WERI-Rb-1 (cell line): Measurements from ENCODE around the gene PCSK7.

Experiments
- DNase-seq: peaks from one replicate; pipeline ENCODE4 v3.0.0-alpha.2; 2020
- H3K27ac ChIP-seq: fragments of 250-450 bp; sonication (Bioruptor Pico); 2 replicates; pipeline ENCODE4 v1.5.1; 2020; ENCODE audit warnings: mild to moderate bottlenecking, moderate library complexity
- H3K27me3 ChIP-seq: fragments of 250-450 bp; sonication (Bioruptor Pico); 2 replicates; pipeline ENCODE4 v1.5.1; 2021; ENCODE audit warnings: mild to moderate bottlenecking, low read depth, moderate library complexity; ENCODE audit not compliant: insufficient read depth, severe bottlenecking
- H3K36me3 ChIP-seq: fragments of 250-450 bp; sonication (Bioruptor Pico); 2 replicates; pipeline ENCODE4 v1.5.1; 2020; ENCODE audit warnings: mild to moderate bottlenecking, moderate library complexity
- H3K4me3 ChIP-seq: 2 replicates; pipeline ENCODE4 v1.5.1; 2011; ENCODE audit warnings: low read depth, mild to moderate bottlenecking, control low read depth, low read length
- H3K9me3 ChIP-seq: fragments of 250-450 bp; sonication (Bioruptor Pico); 2 replicates; pipeline ENCODE4 v1.5.1; 2021; ENCODE audit warnings: mild to moderate bottlenecking, moderate library complexity; ENCODE audit not compliant: severe bottlenecking
- TF ChIP-seq, protein P1 (sequence below): IDR thresholded peaks from 2 replicates; pipeline ENCODE4 v1.5.1; 2011; ENCODE audit warnings: low read depth, mild to moderate bottlenecking, control low read depth, inconsistent platforms, low read length

The PCSK7 gene

DNA sequence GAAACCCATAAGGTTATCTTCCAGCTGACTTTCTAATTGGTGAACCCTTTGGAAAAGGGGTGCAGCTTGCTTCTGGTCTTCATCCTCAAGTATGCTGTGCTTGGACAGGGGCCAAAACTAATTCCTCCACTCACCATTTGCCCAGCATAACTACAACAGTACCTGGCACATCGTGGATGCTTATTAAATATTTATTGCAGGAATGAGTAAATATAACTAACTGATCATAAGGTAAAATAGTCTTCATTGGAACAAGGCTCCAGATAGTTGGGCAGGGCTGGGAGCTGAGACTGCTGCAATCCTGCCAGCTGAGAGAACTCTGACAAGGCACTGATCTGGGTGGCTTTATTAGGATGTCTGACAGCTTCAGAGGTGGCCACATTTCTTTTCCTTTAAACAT lies 55.7 kb downstream of the PCSK7 start:
- DNase-seq, result no peak

DNA sequence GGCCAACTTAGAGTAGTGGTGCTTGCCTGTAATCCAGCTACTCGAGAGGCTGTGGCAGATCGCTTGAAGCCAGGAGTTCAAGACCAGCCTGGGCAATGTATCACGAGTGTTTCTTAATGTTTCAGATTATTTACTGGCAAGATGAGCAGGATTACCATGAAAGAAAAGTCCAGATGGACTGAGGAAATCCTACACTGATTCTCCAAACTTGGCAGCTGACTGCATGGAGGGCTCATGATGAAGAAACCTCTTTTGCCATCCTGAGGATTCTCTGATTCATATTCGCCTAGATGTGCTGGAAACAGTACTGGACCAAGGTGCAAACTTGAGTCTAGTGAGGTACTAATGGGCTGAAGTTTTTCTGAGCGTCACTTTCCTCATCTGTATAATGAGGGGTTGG lies 56.1 kb downstream of the PCSK7 start:
- peaks cover 17% of the 10 kb centered on the region for H3K36me3 ChIP-seq

More for the DNA sequence above, 55.7 kb downstream of the PCSK7 start:
- Histone ChIP-seq H3K36me3 (peaks cover 14% of the 10 kb centered on the region), H3K4me3 (no peak overlapping the region), H3K27ac (no peak overlapping the region), H3K27me3 (no peaks in the 10 kb centered on the region), H3K9me3 (no peaks in the 10 kb centered on the region)
- TF ChIP-seq, protein P1, sequence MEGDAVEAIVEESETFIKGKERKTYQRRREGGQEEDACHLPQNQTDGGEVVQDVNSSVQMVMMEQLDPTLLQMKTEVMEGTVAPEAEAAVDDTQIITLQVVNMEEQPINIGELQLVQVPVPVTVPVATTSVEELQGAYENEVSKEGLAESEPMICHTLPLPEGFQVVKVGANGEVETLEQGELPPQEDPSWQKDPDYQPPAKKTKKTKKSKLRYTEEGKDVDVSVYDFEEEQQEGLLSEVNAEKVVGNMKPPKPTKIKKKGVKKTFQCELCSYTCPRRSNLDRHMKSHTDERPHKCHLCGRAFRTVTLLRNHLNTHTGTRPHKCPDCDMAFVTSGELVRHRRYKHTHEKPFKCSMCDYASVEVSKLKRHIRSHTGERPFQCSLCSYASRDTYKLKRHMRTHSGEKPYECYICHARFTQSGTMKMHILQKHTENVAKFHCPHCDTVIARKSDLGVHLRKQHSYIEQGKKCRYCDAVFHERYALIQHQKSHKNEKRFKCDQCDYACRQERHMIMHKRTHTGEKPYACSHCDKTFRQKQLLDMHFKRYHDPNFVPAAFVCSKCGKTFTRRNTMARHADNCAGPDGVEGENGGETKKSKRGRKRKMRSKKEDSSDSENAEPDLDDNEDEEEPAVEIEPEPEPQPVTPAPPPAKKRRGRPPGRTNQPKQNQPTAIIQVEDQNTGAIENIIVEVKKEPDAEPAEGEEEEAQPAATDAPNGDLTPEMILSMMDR, result no peak

GRCh38 chr11:117175104-117175503 lies 56.8 kb downstream of the PCSK7 start:
- Histone ChIP-seq H3K4me3 (no peak overlapping the region), H3K27ac (no peak overlapping the region), H3K36me3 (peaks cover 17% of the 10 kb centered on the region), H3K9me3 (no peaks in the 10 kb centered on the region), H3K27me3 (no peaks in the 10 kb centered on the region)
- DNase-seq, result no peak
- TF ChIP-seq, protein P1, result no peak

More for the DNA sequence above, 56.1 kb downstream of the PCSK7 start:
- Histone ChIP-seq H3K27ac (no peak overlapping the region), H3K9me3 (no peaks in the 10 kb centered on the region), H3K27me3 (no peaks in the 10 kb centered on the region), H3K4me3 (no peak overlapping the region)
- no peak for DNase-seq
- TF ChIP-seq, protein P1, result no peak

- TF ChIP-seq, protein P1, result no peak
- Histone ChIP-seq H3K36me3 (peaks cover 28% of the 10 kb centered on the region), H3K27me3 (no peaks in the 10 kb centered on the region), H3K4me3 (no peak overlapping the region), H3K27ac (no peak overlapping the region), H3K9me3 (no peaks in the 10 kb centered on the region)
- no peak for DNase-seq
These were observed 59.0 kb downstream of the PCSK7 start for GRCh38 chr11:117172724-117173421.

GRCh38 chr11:117171404-117172061 lies 60.3 kb downstream of the PCSK7 start:
- Histone ChIP-seq H3K36me3 (peaks cover 40% of the 10 kb centered on the region), H3K27ac (no peak overlapping the region), H3K27me3 (no peaks in the 10 kb centered on the region), H3K9me3 (no peaks in the 10 kb centered on the region), H3K4me3 (no peak overlapping the region)
- TF ChIP-seq, protein P1, result no peak
- no peak for DNase-seq

- Histone ChIP-seq H3K36me3 (peaks cover 40% of the 10 kb centered on the region), H3K4me3 (no peak overlapping the region)
These were observed 60.9 kb downstream of the PCSK7 start for GRCh38 chr11:117171007-117171403.

More at GRCh38 chr11:117171007-117171403, 60.9 kb downstream of the PCSK7 start:
- Histone ChIP-seq H3K9me3 (no peaks in the 10 kb centered on the region), H3K27me3 (no peaks in the 10 kb centered on the region), H3K27ac (no peak overlapping the region)
- TF ChIP-seq, protein P1, result no peak
- DNase-seq, result no peak
